ENCODE results near the gene TMEM214. TPM values are rescaled to one million over a fixed set of nuclear protein-coding genes. Genes with fewer than 3 reads are reported as not detected.

Gene TMEM214
- total and polyA plus RNA-seq, 2 donors from 2014 or later = 50.5 to 74.8 TPM

GRCh38 chr2:27078267-27079194 is 45.8 kb downstream of the TMEM214 start, which contains the start of gene EMILIN1:
Gene EMILIN1 (plus strand): TSS chr2:27078615. CDS start chr2:27079066, 451 bp downstream.
- peaks cover 0 to 16% (median 9%) of the 10 kb centered on the region in 3 donors for H3K4me1 ChIP-seq (ENCODE audit: control insufficient read depth in 2 of 3, insufficient read depth in 2 of 3, low read depth in 1 of 3, low read length in 3 of 3)
- no peaks in the 10 kb centered on the region for H3K36me3 ChIP-seq (ENCODE audit: control insufficient read depth in 2 of 3, insufficient read depth in 3 of 3, low read length in 3 of 3)
- no peak for FAIRE-seq
- H3K9ac ChIP-seq (ENCODE audit: low read length in 3 of 3) = peak within 1 kb of the TSS in 1 of 3 donors; percentile 39
- peak within 1 kb of the TSS; percentile 54 to 82 for H3K27ac ChIP-seq (ENCODE audit: low read depth in 2 of 2, low read length in 2 of 2)
- no peaks in the 10 kb centered on the region for H3K27me3 ChIP-seq (ENCODE audit: control insufficient read depth, insufficient read depth, low read length)
- no peak for TF ChIP-seq CTCF (IDR thresholded peaks at IDR 0.05; ENCODE audit: borderline replicate concordance, extremely low read depth, insufficient read depth)
- peak within 1 kb of the TSS; percentile 20 to 58 (median 55) for H3K4me3 ChIP-seq (ENCODE audit: low read length in 3 of 3)
- DNase-seq = peak; percentile 83 to 97 (median 88)
- H3K9me3 ChIP-seq (ENCODE audit: control insufficient read depth in 2 of 3, insufficient read depth in 1 of 3, low read length in 3 of 3) = no peaks in the 10 kb centered on the region
- intact Hi-C loops (cut with DNase I) = no loop called here

- Histone ChIP-seq H3K4me3 (ENCODE audit: low read length in 3 of 3) (peak overlapping the region; percentile 20 to 55 (median 36)), H3K4me1 (ENCODE audit: control insufficient read depth in 2 of 3, insufficient read depth in 2 of 3, low read depth in 1 of 3, low read length in 3 of 3) (peaks cover 0 to 16% (median 9%) of the 10 kb centered on the region in 3 donors), H3K27ac (ENCODE audit: low read depth in 2 of 2, low read length in 2 of 2) (peak overlapping the region; percentile 54 to 82), H3K9ac (ENCODE audit: low read length in 3 of 3) (no peak overlapping the region), H3K36me3 (ENCODE audit: control insufficient read depth in 2 of 3, insufficient read depth in 3 of 3, low read length in 3 of 3) (no peaks in the 10 kb centered on the region), H3K9me3 (ENCODE audit: control insufficient read depth in 2 of 3, insufficient read depth in 1 of 3, low read length in 3 of 3) (no peaks in the 10 kb centered on the region), H3K27me3 (ENCODE audit: control insufficient read depth, insufficient read depth, low read length) (no peaks in the 10 kb centered on the region)
- no peak for FAIRE-seq
- TF ChIP-seq CTCF (IDR thresholded peaks at IDR 0.05; ENCODE audit: borderline replicate concordance, extremely low read depth, insufficient read depth) = no peak
- intact Hi-C loops (cut with DNase I) = no loop called here
- peak in 1 of 5 donors; percentile 74 for DNase-seq
These were observed 46.7 kb downstream of the TMEM214 start for GRCh38 chr2:27079233-27080139.

GRCh38 chr2:27080140-27080469 is 47.3 kb downstream of the TMEM214 start:
- FAIRE-seq = no peak
- intact Hi-C loops (cut with DNase I) = no loop called here
- peak overlapping the region in 1 of 3 donors; percentile 5 for H3K9ac ChIP-seq (ENCODE audit: low read length in 3 of 3)
- H3K27me3 ChIP-seq (ENCODE audit: control insufficient read depth, insufficient read depth, low read length) = no peaks in the 10 kb centered on the region
- no peak for TF ChIP-seq CTCF (IDR thresholded peaks at IDR 0.05; ENCODE audit: borderline replicate concordance, extremely low read depth, insufficient read depth)
- H3K36me3 ChIP-seq (ENCODE audit: control insufficient read depth in 2 of 3, insufficient read depth in 3 of 3, low read length in 3 of 3) = no peaks in the 10 kb centered on the region
- no peak for DNase-seq
- H3K9me3 ChIP-seq (ENCODE audit: control insufficient read depth in 2 of 3, insufficient read depth in 1 of 3, low read length in 3 of 3) = no peaks in the 10 kb centered on the region
- peak overlapping the region in 1 of 2 donors; percentile 8 for H3K27ac ChIP-seq (ENCODE audit: low read depth in 2 of 2, low read length in 2 of 2)
- peak overlapping the region in 2 of 3 donors; percentile 36 to 55 for H3K4me3 ChIP-seq (ENCODE audit: low read length in 3 of 3)
- H3K4me1 ChIP-seq (ENCODE audit: control insufficient read depth in 2 of 3, insufficient read depth in 2 of 3, low read depth in 1 of 3, low read length in 3 of 3) = peaks cover under 1 to 13% (median 5%) of the 10 kb centered on the region in 3 donors
